Measurements from ENCODE around the gene COQ8A. TPM values are rescaled to one million over a fixed set of nuclear protein-coding genes. Genes with fewer than 3 reads are reported as not detected.

COQ8A gene
- total RNA-seq, 6 experiments from 2014 or later = 51.6 to 78.1 (median 69.6) TPM

DNA sequence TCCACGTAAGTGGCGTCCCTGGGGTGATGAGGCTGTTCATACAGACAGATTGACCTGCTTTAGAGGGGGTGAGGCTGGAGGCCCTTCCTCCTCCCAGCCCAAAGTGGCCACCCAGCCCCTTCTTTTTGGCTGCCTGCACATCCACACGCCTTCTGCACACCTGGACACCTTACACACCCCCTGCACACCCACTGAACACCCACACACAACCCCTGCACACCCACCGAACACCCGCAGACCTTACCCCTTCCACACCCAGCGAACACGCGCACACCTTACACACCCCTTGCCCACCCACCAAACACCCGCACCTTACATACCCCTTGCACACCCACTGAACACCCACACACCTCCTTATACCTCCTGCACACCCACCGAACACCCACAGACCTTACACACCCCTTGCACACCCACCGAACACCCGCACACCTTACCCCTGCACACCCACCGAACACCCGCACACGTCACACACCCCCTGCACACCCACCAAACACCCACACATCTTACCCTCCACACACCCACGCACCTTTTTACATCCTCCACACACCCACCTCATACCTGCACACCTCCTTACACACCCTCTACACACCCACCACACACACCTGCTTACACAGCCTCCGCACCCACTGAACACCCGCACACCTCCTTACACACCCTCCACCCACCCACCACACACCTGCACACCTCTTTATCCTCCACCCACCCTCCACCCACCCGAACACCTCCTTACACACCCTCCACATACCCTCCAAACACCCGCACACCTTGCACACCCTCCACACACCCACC is 37.7 kb downstream of the COQ8A start:
- DNase-seq (no peak), ATAC-seq (no peak)
- H3K4me3 ChIP-seq = no peak overlapping the region
- H3K9me3 ChIP-seq = no peaks in the 10 kb centered on the region
- no peaks in the 10 kb centered on the region for H3K27me3 ChIP-seq
- intact Hi-C loops (cut with DNase I) = no loop called here
- peaks cover 0 to 66% (median 39%) of the 10 kb centered on the region in 4 donors for H3K4me1 ChIP-seq
- peaks cover 0 to 12% (median 6%) of the 10 kb centered on the region in 4 donors for H3K36me3 ChIP-seq
- WGBS (ENCODE audit: insufficient coverage, low coverage, low lambda C conversion rate, missing lambda C conversion rate) = 89% methylated on average over 17 of the region's 20 CpGs
- TF ChIP-seq POLR2A (IDR thresholded peaks at IDR 0.05) = no peak
- TF ChIP-seq, protein P1, sequence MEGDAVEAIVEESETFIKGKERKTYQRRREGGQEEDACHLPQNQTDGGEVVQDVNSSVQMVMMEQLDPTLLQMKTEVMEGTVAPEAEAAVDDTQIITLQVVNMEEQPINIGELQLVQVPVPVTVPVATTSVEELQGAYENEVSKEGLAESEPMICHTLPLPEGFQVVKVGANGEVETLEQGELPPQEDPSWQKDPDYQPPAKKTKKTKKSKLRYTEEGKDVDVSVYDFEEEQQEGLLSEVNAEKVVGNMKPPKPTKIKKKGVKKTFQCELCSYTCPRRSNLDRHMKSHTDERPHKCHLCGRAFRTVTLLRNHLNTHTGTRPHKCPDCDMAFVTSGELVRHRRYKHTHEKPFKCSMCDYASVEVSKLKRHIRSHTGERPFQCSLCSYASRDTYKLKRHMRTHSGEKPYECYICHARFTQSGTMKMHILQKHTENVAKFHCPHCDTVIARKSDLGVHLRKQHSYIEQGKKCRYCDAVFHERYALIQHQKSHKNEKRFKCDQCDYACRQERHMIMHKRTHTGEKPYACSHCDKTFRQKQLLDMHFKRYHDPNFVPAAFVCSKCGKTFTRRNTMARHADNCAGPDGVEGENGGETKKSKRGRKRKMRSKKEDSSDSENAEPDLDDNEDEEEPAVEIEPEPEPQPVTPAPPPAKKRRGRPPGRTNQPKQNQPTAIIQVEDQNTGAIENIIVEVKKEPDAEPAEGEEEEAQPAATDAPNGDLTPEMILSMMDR (IDR thresholded peaks at IDR 0.05) = no peak
- H3K27ac ChIP-seq = no peak overlapping the region

DNA sequence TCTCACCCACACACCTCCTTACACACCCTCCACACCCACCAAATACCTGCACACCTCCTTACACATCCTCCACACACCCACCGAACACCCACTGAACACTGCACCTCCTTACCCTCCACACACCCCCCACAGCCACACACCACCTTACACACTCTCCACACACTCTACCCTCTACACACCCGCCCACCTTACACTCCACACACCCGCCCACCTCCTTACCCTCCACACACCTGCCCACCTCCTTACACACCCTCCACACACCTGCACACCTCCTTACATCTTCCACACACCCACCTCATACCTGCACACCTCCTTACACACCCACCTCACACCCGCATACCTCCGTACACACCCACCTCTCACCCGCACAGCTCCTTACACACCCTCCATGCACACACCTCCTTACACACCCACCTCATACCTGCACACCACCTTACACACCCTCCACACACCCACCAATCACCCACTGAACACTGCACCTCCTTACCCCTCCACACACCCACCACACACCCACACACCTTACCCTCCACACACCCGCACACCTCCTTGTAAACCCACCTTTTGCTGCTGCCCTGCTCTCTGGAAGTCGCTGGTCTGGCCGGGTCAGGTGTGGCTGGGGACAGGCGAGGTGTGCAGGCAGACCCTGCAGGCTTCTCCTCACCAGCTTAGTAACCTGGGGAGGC is 38.5 kb downstream of the COQ8A start:
- Histone ChIP-seq H3K36me3 (peaks cover 0 to 17% (median 8%) of the 10 kb centered on the region in 4 donors), H3K27me3 (no peaks in the 10 kb centered on the region), H3K4me3 (no peak overlapping the region), H3K4me1 (peaks cover 0 to 58% (median 36%) of the 10 kb centered on the region in 4 donors), H3K9me3 (no peaks in the 10 kb centered on the region), H3K27ac (peak overlapping the region in 1 of 3 donors; percentile 82)
- intact Hi-C loops (cut with DNase I) = no loop called here
- no peak for ATAC-seq
- no peak for DNase-seq
- 95% methylated on average over 10 of the region's 10 CpGs for WGBS (ENCODE audit: insufficient coverage, low coverage, low lambda C conversion rate, missing lambda C conversion rate)
- no peak for TF ChIP-seq POLR2A (IDR thresholded peaks at IDR 0.05)
- TF ChIP-seq, protein P1 (IDR thresholded peaks at IDR 0.05) = no peak

DNA sequence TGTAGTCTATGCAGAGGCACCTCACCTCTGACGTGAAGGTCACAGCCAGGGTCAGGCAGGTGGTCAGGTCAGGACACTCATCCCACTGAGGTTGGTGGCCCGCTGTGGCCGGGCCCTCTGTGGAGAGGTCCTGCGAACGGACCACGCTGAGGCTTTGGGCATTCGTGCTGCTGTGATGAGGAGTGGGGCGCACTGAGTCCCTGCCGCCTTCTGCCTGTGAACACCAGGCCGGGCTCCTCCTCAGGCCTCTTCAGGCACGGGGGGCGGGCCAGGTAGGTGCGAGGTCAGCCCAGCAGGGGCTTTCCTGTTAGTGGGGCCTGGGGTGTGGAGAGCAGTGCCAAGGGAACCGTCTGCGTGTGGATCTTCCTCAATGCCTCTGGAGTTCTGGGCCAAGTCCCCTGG is 39.0 kb downstream of the COQ8A start:
- Histone ChIP-seq H3K9me3 (no peaks in the 10 kb centered on the region), H3K4me1 (peaks cover 0 to 53% (median 31%) of the 10 kb centered on the region in 4 donors), H3K27me3 (no peaks in the 10 kb centered on the region), H3K4me3 (no peak overlapping the region), H3K27ac (peak overlapping the region in 1 of 3 donors; percentile 82), H3K36me3 (peaks cover 0 to 21% (median 8%) of the 10 kb centered on the region in 4 donors)
- 80% methylated on average over 1 of the region's 15 CpGs for WGBS (ENCODE audit: insufficient coverage, low coverage, low lambda C conversion rate, missing lambda C conversion rate)
- DNase-seq = no peak
- no peak for TF ChIP-seq POLR2A (IDR thresholded peaks at IDR 0.05)
- TF ChIP-seq, protein P1 (IDR thresholded peaks at IDR 0.05) = no peak
- intact Hi-C loops (cut with DNase I) = no loop called here
- no peak for ATAC-seq

DNA sequence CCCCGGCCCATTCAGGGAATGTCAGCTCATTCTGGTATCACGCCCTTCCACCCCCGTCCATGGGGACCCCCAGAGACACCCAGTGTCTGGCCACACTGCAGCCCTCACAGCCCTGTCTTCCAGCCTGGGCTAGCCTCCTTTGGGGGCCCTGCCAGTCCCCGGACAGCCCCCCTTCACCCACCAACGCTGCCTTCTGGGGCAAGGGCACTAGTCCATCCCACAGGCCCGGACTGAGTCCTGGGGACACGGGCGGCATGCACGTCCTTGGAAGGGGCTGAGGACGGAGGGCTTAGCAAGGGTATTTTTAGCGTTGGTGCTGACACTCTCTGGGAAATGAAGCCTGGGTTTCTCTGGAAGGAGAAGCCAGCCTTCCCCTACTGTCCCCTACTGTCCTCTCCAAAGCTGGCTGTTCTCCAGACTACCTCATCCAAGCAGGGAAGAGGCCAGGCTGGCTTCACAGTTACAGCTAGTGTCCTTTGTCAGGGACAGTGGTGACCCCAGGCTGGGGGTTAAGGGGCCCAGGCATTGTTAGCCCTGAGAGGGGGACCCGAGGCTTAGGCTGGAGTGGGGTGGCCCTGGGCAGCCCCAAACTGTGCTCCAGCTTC is 39.5 kb downstream of the COQ8A start:
- Histone ChIP-seq H3K27me3 (no peaks in the 10 kb centered on the region), H3K4me1 (peaks cover 0 to 48% (median 26%) of the 10 kb centered on the region in 4 donors), H3K9me3 (no peaks in the 10 kb centered on the region), H3K27ac (peak overlapping the region in 2 of 3 donors; percentile 44 to 82), H3K36me3 (peaks cover 0 to 26% (median 11%) of the 10 kb centered on the region in 4 donors), H3K4me3 (no peak overlapping the region)
- peak; percentile 17 to 44 (median 42) for ATAC-seq
- TF ChIP-seq POLR2A (IDR thresholded peaks at IDR 0.05) = no peak
- TF ChIP-seq, protein P1 (IDR thresholded peaks at IDR 0.05) = no peak
- intact Hi-C loops (cut with DNase I) = no loop called here
- peak in 1 of 3 donors; percentile 73 for DNase-seq
- 100% methylated on average over 1 of the region's 12 CpGs for WGBS (ENCODE audit: insufficient coverage, low coverage, low lambda C conversion rate, missing lambda C conversion rate)
